ENCODE data around the gene S100A2. TPM values are rescaled to one million over a fixed set of nuclear protein-coding genes. Genes with fewer than 3 reads are reported as not detected.

The S100A2 gene
- total RNA-seq, 1 experiment from 2014 or later: 4.5 TPM

GRCh38 chr1:153544453-153545066, 21.1 kb downstream of the S100A2 start:
- Histone ChIP-seq H3K9me3 (ENCODE audit: low read depth, low read length, poor library complexity, severe bottlenecking) (no peaks in the 10 kb centered on the region), H3K4me1 (ENCODE audit: insufficient read depth, low read length, poor library complexity, severe bottlenecking) (peaks cover 54% of the 10 kb centered on the region), H3K4me3 (ENCODE audit: low read depth, low read length, poor library complexity, severe bottlenecking) (no peak overlapping the region), H3K36me3 (ENCODE audit: insufficient read depth, low read length, poor library complexity, severe bottlenecking) (no peaks in the 10 kb centered on the region), H3K27ac (ENCODE audit: low read depth, low read length, poor library complexity, severe bottlenecking) (peak overlapping the region; percentile 78), H3K27me3 (replicated peaks; ENCODE audit: insufficient read depth, low read depth, low read length, poor library complexity) (no peaks in the 10 kb centered on the region)
- ChIA-PET POLR2A (ENCODE audit: low non-redundant PET) (interaction anchor here (0.6 kb wide), 1 partner anchor 284 kb away, joined by 3 read pairs; no protein-coding TSS in a partner anchor), CTCF (interaction anchor here (0.8 to 1.1 kb wide), 2 partner anchors 11 to 24 kb away, joined by 3 to 5 read pairs; no protein-coding TSS in a partner anchor)
- TF ChIP-seq CTCF (conservative IDR thresholded peaks at IDR 0.05; ENCODE audit: low read depth, low read length): no peak
- no peak for TF ChIP-seq EZH2 (IDR thresholded peaks at IDR 0.05; ENCODE audit: borderline replicate concordance, low read depth, low read length, poor library complexity, severe bottlenecking)
- intact Hi-C loops (cut with micrococcal nuclease; ENCODE audit: unreplicated experiment): no loop called here
- TSS peak; percentile 79 for BruUV-seq (replicated peaks)
- DNase-seq (ENCODE audit: low spot score): no peak

DNA sequence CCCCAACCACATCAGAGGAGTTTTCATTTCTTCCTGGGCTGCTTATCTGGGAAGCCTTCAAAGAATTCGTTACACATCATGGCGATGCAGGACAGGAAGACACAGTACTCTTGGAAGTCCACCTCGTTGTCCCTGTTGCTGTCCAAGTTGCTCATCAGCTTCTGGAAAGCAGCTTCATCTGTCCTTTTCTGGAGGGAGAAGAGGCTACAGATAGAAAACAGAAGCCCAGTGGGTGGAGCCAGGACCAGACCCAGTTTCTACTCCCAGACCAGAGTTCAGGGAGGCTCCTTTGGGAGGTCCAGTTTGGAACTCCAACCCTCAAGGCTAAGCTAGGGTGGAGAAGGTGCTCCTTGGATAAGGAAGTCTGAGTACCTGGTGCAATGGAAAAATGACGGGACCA, 21.9 kb downstream of the S100A2 start:
- Histone ChIP-seq H3K4me1 (ENCODE audit: insufficient read depth, low read length, poor library complexity, severe bottlenecking) (peaks cover 54% of the 10 kb centered on the region), H3K27ac (ENCODE audit: low read depth, low read length, poor library complexity, severe bottlenecking) (peak overlapping the region; percentile 62), H3K27me3 (replicated peaks; ENCODE audit: insufficient read depth, low read depth, low read length, poor library complexity) (no peaks in the 10 kb centered on the region), H3K9me3 (ENCODE audit: low read depth, low read length, poor library complexity, severe bottlenecking) (no peaks in the 10 kb centered on the region), H3K4me3 (ENCODE audit: low read depth, low read length, poor library complexity, severe bottlenecking) (no peak overlapping the region), H3K36me3 (ENCODE audit: insufficient read depth, low read length, poor library complexity, severe bottlenecking) (no peaks in the 10 kb centered on the region)
- DNase-seq (ENCODE audit: low spot score): no peak
- ChIA-PET CTCF (no interaction called here), POLR2A (ENCODE audit: low non-redundant PET) (no interaction called here)
- intact Hi-C loops (cut with micrococcal nuclease; ENCODE audit: unreplicated experiment): no loop called here
- TF ChIP-seq CTCF (conservative IDR thresholded peaks at IDR 0.05; ENCODE audit: low read depth, low read length) (no peak), EZH2 (IDR thresholded peaks at IDR 0.05; ENCODE audit: borderline replicate concordance, low read depth, low read length, poor library complexity, severe bottlenecking) (no peak)
- BruUV-seq (replicated peaks): no TSS peak

DNA sequence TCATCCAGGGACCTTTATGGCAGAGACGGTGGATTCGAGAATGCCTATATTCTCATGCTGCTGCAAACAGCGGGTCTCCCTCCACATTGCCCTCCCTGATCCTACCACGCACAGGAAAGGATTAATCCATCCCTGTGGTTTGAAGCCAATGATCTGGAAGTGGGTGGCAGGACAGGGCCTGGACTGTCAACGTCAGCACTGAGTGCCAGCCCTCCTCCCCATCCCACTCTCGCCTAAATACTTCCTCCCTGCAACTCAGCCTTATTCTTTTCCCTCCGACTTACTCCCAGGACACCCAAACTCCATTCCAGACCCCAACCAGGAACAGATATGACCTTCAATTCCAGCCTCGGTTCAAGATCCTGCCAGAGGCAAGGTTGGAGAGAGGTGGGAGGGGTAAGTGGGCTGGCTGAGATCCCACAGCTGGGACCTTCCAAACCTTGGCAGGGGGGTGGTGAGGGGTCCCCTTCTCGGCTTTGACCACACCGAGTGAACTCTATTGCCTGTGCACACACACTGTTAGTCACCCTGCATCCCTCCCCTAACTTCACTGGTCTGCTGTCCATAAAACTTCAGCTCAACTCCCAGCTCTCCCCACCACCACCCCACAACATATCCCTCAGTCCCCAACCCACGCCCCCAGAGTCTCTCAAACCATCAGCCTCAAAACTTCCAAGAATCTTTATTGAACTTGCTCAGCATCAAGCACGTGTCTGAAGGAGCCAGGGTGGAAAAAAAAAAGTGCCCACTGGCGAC, 22.5 kb downstream of the S100A2 start:
- H3K4me3 ChIP-seq (ENCODE audit: low read depth, low read length, poor library complexity, severe bottlenecking): no peak overlapping the region
- H3K36me3 ChIP-seq (ENCODE audit: insufficient read depth, low read length, poor library complexity, severe bottlenecking): no peaks in the 10 kb centered on the region
- BruUV-seq (replicated peaks): no TSS peak
- CTCF ChIA-PET: no interaction called here
- DNase-seq (ENCODE audit: low spot score): peak; percentile 58
- peak overlapping the region; percentile 62 for H3K27ac ChIP-seq (ENCODE audit: low read depth, low read length, poor library complexity, severe bottlenecking)
- H3K9me3 ChIP-seq (ENCODE audit: low read depth, low read length, poor library complexity, severe bottlenecking): no peaks in the 10 kb centered on the region
- peaks cover 54% of the 10 kb centered on the region for H3K4me1 ChIP-seq (ENCODE audit: insufficient read depth, low read length, poor library complexity, severe bottlenecking)
- intact Hi-C loops (cut with micrococcal nuclease; ENCODE audit: unreplicated experiment): no loop called here
- TF ChIP-seq CTCF (conservative IDR thresholded peaks at IDR 0.05; ENCODE audit: low read depth, low read length): no peak
- TF ChIP-seq EZH2 (IDR thresholded peaks at IDR 0.05; ENCODE audit: borderline replicate concordance, low read depth, low read length, poor library complexity, severe bottlenecking): no peak
- H3K27me3 ChIP-seq (replicated peaks; ENCODE audit: insufficient read depth, low read depth, low read length, poor library complexity): no peaks in the 10 kb centered on the region
- POLR2A ChIA-PET (ENCODE audit: low non-redundant PET): no interaction called here

Measured in A673 (cell line).